K562 (cell line): ENCODE results near the gene LTBR. TPM values are rescaled to one million over a fixed set of nuclear protein-coding genes. Genes with fewer than 3 reads are reported as not detected.

ENCODE experiments used
- CREM ChIP-seq: IDR thresholded peaks from 2 replicates; pipeline ENCODE4 v1.6.1; 2014; ENCODE audit warnings: antibody characterized with exemption, low read depth
- CTCF ChIP-seq, 3 experiments: IDR thresholded peaks in 2 of 3; conservative IDR thresholded peaks in 1 of 3; 2 replicates each; pipeline ENCODE4 v1.5.1; 2011 to 2012; ENCODE audit warnings: low read length in 3 of 3, mild to moderate bottlenecking in 3 of 3, control low read depth in 2 of 3, improper control_type of control experiment in 1 of 3, inconsistent platforms in 1 of 3, low read depth in 1 of 3, mixed read lengths in 1 of 3, moderate library complexity in 1 of 3; ENCODE audit not compliant: insufficient read depth in 2 of 3
- GATAD2B ChIP-seq: fragments of 450-650 bp; IDR thresholded peaks from 2 replicates; pipeline ENCODE4 v1.6.1; 2017; ENCODE audit warnings: mild to moderate bottlenecking, borderline replicate concordance
- JUND ChIP-seq, 2 experiments: IDR thresholded peaks; 2 replicates in 1 of 2; 3 replicates in 1 of 2; pipeline ENCODE4 v1.6.1; 2011; ENCODE audit warnings: borderline replicate concordance in 2 of 2, low read depth in 2 of 2, low read length in 2 of 2, improper control_type of control experiment in 1 of 2, missing biosample characterization in 1 of 2, missing genetic modification characterization in 1 of 2, missing genetic modification reagents in 1 of 2
- KLF6 ChIP-seq: fragments of 250-450 bp; sonication (Bioruptor Pico); IDR thresholded peaks from 2 replicates; pipeline ENCODE4 v1.4.0; 2020; ENCODE audit warnings: mild to moderate bottlenecking, moderate library complexity, borderline replicate concordance
- MED1 ChIP-seq: sonication (generic); formaldehyde crosslinking; IDR thresholded peaks from 2 replicates; pipeline ENCODE4 v1.8.1; 2023; ENCODE audit warnings: missing genetic modification reagents, borderline replicate concordance
- NBN ChIP-seq: fragments of 450-650 bp; IDR thresholded peaks from 2 replicates; pipeline ENCODE4 v1.6.1; 2016; ENCODE audit warnings: low read depth, mild to moderate bottlenecking
- NCOA1 ChIP-seq: fragments of 450-650 bp; IDR thresholded peaks from 2 replicates; pipeline ENCODE4 v1.6.1; 2016; ENCODE audit warnings: low read depth
- NR2C1 ChIP-seq, 2 experiments: fragments of 450-650 bp; IDR thresholded peaks; 2 replicates each; pipeline ENCODE4 v1.6.1; 2017; ENCODE audit warnings: mild to moderate bottlenecking in 2 of 2, antibody characterized with exemption in 1 of 2, inconsistent platforms in 1 of 2, missing compliant biosample characterization in 1 of 2, missing genetic modification characterization in 1 of 2
- SAFB2 ChIP-seq: fragments of 200-400 bp; formaldehyde crosslinking; IDR thresholded peaks from 2 replicates; pipeline ENCODE4 v1.6.1; 2018; ENCODE audit warnings: borderline replicate concordance, low read length, low read depth, moderate library complexity; ENCODE audit not compliant: severe bottlenecking
- SMAD2 ChIP-seq: fragments of 150-350 bp; IDR thresholded peaks from 2 replicates; pipeline ENCODE4 v1.6.1; 2014; ENCODE audit warnings: low read depth, mild to moderate bottlenecking, low read length
- SP1 ChIP-seq: sonication (generic); formaldehyde crosslinking; IDR thresholded peaks from 2 replicates; pipeline ENCODE4 v1.8.1; 2022; ENCODE audit warnings: mild to moderate bottlenecking, missing genetic modification reagents
- TAF15 ChIP-seq: fragments of 200-400 bp; formaldehyde crosslinking; IDR thresholded peaks from 2 replicates; pipeline ENCODE4 v1.6.1; 2017; ENCODE audit warnings: mild to moderate bottlenecking, low read depth, low read length, moderate library complexity
- ZC3H8 ChIP-seq: fragments of 450-650 bp; IDR thresholded peaks from 2 replicates; pipeline ENCODE4 v1.6.1; 2017
- ZNF165 ChIP-seq: fragments of 250-450 bp; sonication (Bioruptor Pico); IDR thresholded peaks from 2 replicates; pipeline ENCODE4 v1.4.0; 2020; ENCODE audit warnings: borderline replicate concordance
- ZNF274 ChIP-seq: IDR thresholded peaks from 2 replicates; pipeline ENCODE4 v1.6.1; 2011; ENCODE audit warnings: low read depth, mild to moderate bottlenecking, low read length, moderate library complexity, borderline replicate concordance
- ZNF280B ChIP-seq: fragments of 250-450 bp; sonication (Bioruptor Pico); IDR thresholded peaks from 2 replicates; pipeline ENCODE4 v1.5.1; 2021; ENCODE audit warnings: mild to moderate bottlenecking
- ZNF445 ChIP-seq: fragments of 250-450 bp; sonication (Bioruptor Pico); IDR thresholded peaks from 2 replicates; pipeline ENCODE4 v1.4.0; 2020; ENCODE audit warnings: low read depth, mild to moderate bottlenecking, moderate library complexity
- ZNF592 ChIP-seq: fragments of 450-650 bp; IDR thresholded peaks from 2 replicates; pipeline ENCODE4 v1.6.1; 2017; ENCODE audit warnings: antibody characterized with exemption, mild to moderate bottlenecking
- ZNF780A ChIP-seq: fragments of 250-450 bp; sonication (Bioruptor Pico); IDR thresholded peaks from 2 replicates; pipeline ENCODE4 v1.5.0; 2021; ENCODE audit warnings: mild to moderate bottlenecking
- polyA plus RNA-seq, 8 experiments: library from polyadenylated mRNA; depleted of rRNA in 4 of 8; stranded (reverse) in 5 of 8; unstranded in 3 of 8; fragments of >200 nt; fragmentation: Nextera tagmentation in 2 of 8; fragmentation: Illumina TruSeq in 1 of 8; extraction: Ambion mirVana in 2 of 8; extraction: Trizol in 1 of 8; gene quantifications; 2 replicates each; pipeline versions ENCODE4 v1.2.1 to v1.2.3, GENCODE V29; 2011 to 2014; ENCODE audit warnings: inconsistent platforms in 1 of 8, missing spikeins in 1 of 8
- total RNA-seq, 7 experiments: library from RNA; depleted of rRNA in 6 of 7; stranded (reverse); fragments of >200 nt in 6 of 7; fragmentation: Illumina TruSeq in 2 of 7; extraction: Trizol in 2 of 7; gene quantifications; 2 replicates each; pipeline versions ENCODE4 v1.2.1 to v1.2.3, GENCODE V29; 2011 to 2021; ENCODE audit warnings: low replicate concordance in 1 of 7

LTBR gene
- total and polyA plus RNA-seq, 9 of the 15 experiments (the other 6 are each of a cell fraction or from before 2014, with no cell fraction given) = 0.96 to 69.0 (median 35.3) TPM

- TF ChIP-seq ZNF592 (peak; percentile 76; the same call in 1 of the 2 replicates), SAFB2 (no peak), ZNF274 (no peak), NR2C1 (IDR thresholded peaks at IDR 0.05) (no peak), NR2C1 (tag; IDR thresholded peaks at IDR 0.05) (no peak), ZNF780A (CRISPR knock-in tag) (no peak), ZC3H8 (no peak), CTCF (IDR thresholded peaks at IDR 0.05 in 2 of 3, conservative IDR thresholded peaks at IDR 0.05 in 1 of 3; ENCODE audit: insufficient read depth in 2 of 3, low read depth in 1 of 3, low read length in 3 of 3) (no peak), SMAD2 (no peak), ZNF165 (CRISPR knock-in tag) (no peak), JUND (IDR thresholded peaks at IDR 0.05; ENCODE audit: borderline replicate concordance, low read depth, low read length) (peak; percentile 87), JUND (tag; IDR thresholded peaks at IDR 0.05; ENCODE audit: borderline replicate concordance, low read depth, low read length) (peak; percentile 87; the same call in 2 of the 3 replicates), MED1 (CRISPR knock-in tag) (no peak), NBN (peak; percentile 48; the same call in 1 of the 2 replicates), ZNF445 (CRISPR knock-in tag) (no peak), CREM (peak; percentile 55; the same call in 1 of the 2 replicates), SP1 (no peak), TAF15 (no peak), GATAD2B (no peak), ZNF280B (CRISPR knock-in tag) (no peak), NCOA1 (peak; percentile 38; the same call in 1 of the 2 replicates), KLF6 (CRISPR knock-in tag) (no peak)
These were observed 46.4 kb downstream of the LTBR start (continued) for GRCh38 chr12:6430124-6430989.
